ENCODE results near the gene NUCB2. TPM values are rescaled to one million over a fixed set of nuclear protein-coding genes. Genes with fewer than 3 reads are reported as not detected.

Gene NUCB2
- total and polyA plus RNA-seq, 2 donors (not counting 3 experiments of a cell fraction or from before 2014, with no cell fraction given): 41.9 to 114 TPM

- intact Hi-C loops (cut with micrococcal nuclease) (no loop called here), dilution Hi-C loops (cut with MboI; ENCODE audit: extremely low pct_ligation_motif_present, low sequenced_read_pairs) (no loop called here)
- no peaks in the 10 kb centered on the region for H3K9me3 ChIP-seq (replicated peaks; ENCODE audit: control insufficient read depth, insufficient read depth, low read length)
- FAIRE-seq (no peak), DNase-seq (ENCODE audit: low read depth, low spot score) (no peak)
- no peaks in the 10 kb centered on the region for H3K4me1 ChIP-seq (ENCODE audit: control insufficient read depth, extremely low read depth, insufficient read depth, low read length)
- H3K4me2 ChIP-seq (ENCODE audit: insufficient read depth, low read length): no peak overlapping the region
- BruUV-seq (replicated peaks): no TSS peak
- no peak overlapping the region for H3K4me3 ChIP-seq (replicated peaks in 1 of 3; ENCODE audit: insufficient read depth in 1 of 3, low read depth in 1 of 3, low read length in 3 of 3)
- H2AFZ ChIP-seq (ENCODE audit: low read depth, low read length): no peak overlapping the region
- no peaks in the 10 kb centered on the region for H4K20me1 ChIP-seq (replicated peaks; ENCODE audit: control insufficient read depth, extremely low read depth, insufficient read depth, low read length)
- CTCF ChIA-PET: interaction anchor here (1.2 kb wide), 1 partner anchor 10 kb away, joined by 3 read pairs; the partner anchor contains the start of gene NUCB2
- H3K27ac ChIP-seq (ENCODE audit: insufficient read depth, low read depth, low read length): no peak overlapping the region
- TF ChIP-seq CTCF (IDR thresholded peaks at IDR 0.05; ENCODE audit: extremely low read depth in 1 of 2, insufficient read depth in 1 of 2, low read depth in 1 of 2, low read length in 2 of 2) (no peak), MAX (IDR thresholded peaks at IDR 0.05; ENCODE audit: insufficient read depth, insufficient read length) (no peak), EZH2 (IDR thresholded peaks at IDR 0.05; ENCODE audit: borderline replicate concordance, low read depth, low read length, severe bottlenecking) (no peak), FOS (IDR thresholded peaks at IDR 0.05; ENCODE audit: borderline replicate concordance, insufficient read depth, low read length) (no peak), POLR2AphosphoS5 (IDR thresholded peaks at IDR 0.05; ENCODE audit: insufficient read depth, low read depth, low read length) (no peak), MYC (IDR thresholded peaks at IDR 0.05; ENCODE audit: low read depth, low read length) (no peak), JUN (IDR thresholded peaks at IDR 0.05; ENCODE audit: borderline replicate concordance, insufficient read depth, insufficient read length, low read depth) (no peak), GATA2 (IDR thresholded peaks at IDR 0.05; ENCODE audit: insufficient read depth, insufficient read length, low read depth, low read length) (no peak), POLR2A (IDR thresholded peaks at IDR 0.05; ENCODE audit: low read depth, low read length) (no peak)
- peaks cover 1 to 3% of the 10 kb centered on the region in 2 experiments for H3K36me3 ChIP-seq (ENCODE audit: control insufficient read depth in 2 of 2, extremely low read depth in 1 of 2, insufficient read depth in 2 of 2, low read length in 2 of 2)
- no peaks in the 10 kb centered on the region for H3K79me2 ChIP-seq (ENCODE audit: control insufficient read depth, insufficient read depth, low read length)
- H3K27me3 ChIP-seq (ENCODE audit: control insufficient read depth in 2 of 2, insufficient read depth in 2 of 2, low read length in 2 of 2): no peaks in the 10 kb centered on the region
- POLR2A ChIA-PET: no interaction called here
- H3K9me1 ChIP-seq (replicated peaks; ENCODE audit: control insufficient read depth, extremely low read depth, insufficient read depth, low read length): no peaks in the 10 kb centered on the region
- no peak overlapping the region for H3K9ac ChIP-seq (replicated peaks; ENCODE audit: extremely low read depth, insufficient read depth, low read length)
Observed at GRCh38 chr11:17286332-17286731, 9.8 kb downstream of the NUCB2 start.
